Endodermal cell (in vitro differentiated cells): ENCODE measurements around the gene TPRA1. TPM values are rescaled to one million over a fixed set of nuclear protein-coding genes. Genes with fewer than 3 reads are reported as not detected.

Experiments used
- DNase-seq: peaks from one replicate; pipeline ENCODE4 v3.0.0-alpha.2; 2017
- H3K27ac ChIP-seq: 2 replicates; pipeline ENCODE4 v1.5.1; 2013; ENCODE audit warnings: mild to moderate bottlenecking, low read depth, low read length, moderate library complexity
- H3K27me3 ChIP-seq: 2 replicates; pipeline ENCODE4 v1.6.1; 2013; ENCODE audit warnings: mild to moderate bottlenecking, low read length, moderate library complexity; ENCODE audit not compliant: insufficient read depth, control insufficient read depth, poor library complexity, severe bottlenecking
- H3K36me3 ChIP-seq: 2 replicates; pipeline ENCODE4 v1.7.0; 2013; ENCODE audit warnings: mild to moderate bottlenecking, low read length, moderate library complexity; ENCODE audit not compliant: control insufficient read depth, insufficient read depth
- H3K4me1 ChIP-seq: one replicate; pipeline ENCODE4 v1.7.0; 2013; ENCODE audit warnings: low read length; ENCODE audit not compliant: control insufficient read depth, insufficient read depth
- H3K4me3 ChIP-seq: 2 replicates; pipeline ENCODE4 v1.5.1; 2013; ENCODE audit warnings: mild to moderate bottlenecking, low read length, moderate library complexity
- H3K9ac ChIP-seq: 2 replicates; pipeline ENCODE4 v1.6.1; 2013; ENCODE audit warnings: mild to moderate bottlenecking, low read length, moderate library complexity; ENCODE audit not compliant: poor library complexity, severe bottlenecking; ENCODE audit errors: extremely low read depth
- H3K9me3 ChIP-seq: 2 replicates; pipeline ENCODE4 v1.6.1; 2013; ENCODE audit warnings: mild to moderate bottlenecking, low read length, moderate library complexity; ENCODE audit not compliant: control insufficient read depth
- H3K27ac Mint-ChIP-seq: 2 replicates; pipeline ENCODE4 v1.8.0; 2020; ENCODE audit warnings: mixed read lengths
- H3K27me3 Mint-ChIP-seq: 2 replicates; pipeline ENCODE4 v1.8.0; 2021; ENCODE audit warnings: mild to moderate bottlenecking, mixed read lengths; ENCODE audit not compliant: insufficient read depth
- H3K36me3 Mint-ChIP-seq: 2 replicates; pipeline ENCODE4 v1.8.0; 2020; ENCODE audit warnings: low read depth, mixed read lengths
- H3K4me1 Mint-ChIP-seq: 2 replicates; pipeline ENCODE4 v1.8.0; 2020; ENCODE audit warnings: mixed read lengths
- H3K4me3 Mint-ChIP-seq: 2 replicates; pipeline ENCODE4 v1.8.0; 2020; ENCODE audit warnings: mild to moderate bottlenecking, moderate library complexity, mixed read lengths
- H3K9me3 Mint-ChIP-seq: 2 replicates; pipeline ENCODE4 v1.8.0; 2020; ENCODE audit warnings: mild to moderate bottlenecking, mixed read lengths
- CTCF ChIP-seq: fragments of 200-600 bp; sonication (generic); conservative IDR thresholded peaks from 2 replicates; pipeline ENCODE4 v1.5.0; 2021; ENCODE audit warnings: antibody characterized with exemption, mild to moderate bottlenecking
- WGBS, 2 experiments: methylation state at CpG; one replicate each; pipeline versions ENCODE4 v1.1.5 to v1.1.7; 2013; ENCODE audit warnings: missing lambda C conversion rate in 2 of 2, mixed read lengths in 1 of 2; ENCODE audit not compliant: insufficient coverage in 1 of 2, insufficient read length in 1 of 2; 5-methylcytosine and 5-hydroxymethylcytosine counted together
- total RNA-seq, 2 donors: library from RNA; stranded (reverse); fragmentation: NEBNext Ultra II Directional in 1 of 2; extraction: Animal tissue kit (Norgen Biotek cat#: 25700) in 1 of 2; gene quantifications; 2 replicates in 1 of 2; 3 replicates in 1 of 2; pipeline ENCODE4 v1.2.1, GENCODE V29; 2021

TPRA1 gene
- total RNA-seq, 2 donors from 2014 or later, result 22.9 TPM

- Histone ChIP-seq H3K9me3 (no peaks in the 10 kb centered on the region), H3K4me3 (no peak overlapping the region), H3K4me1 (no peaks in the 10 kb centered on the region), H3K27ac (no peak overlapping the region), H3K9ac (no peak overlapping the region), H3K36me3 (peaks cover 42% of the 10 kb centered on the region), H3K27me3 (peaks cover 15% of the 10 kb centered on the region)
- Mint-ChIP-seq H3K9me3 (no peaks in the 10 kb centered on the region), H3K27ac (no peak overlapping the region), H3K4me3 (no peak overlapping the region), H3K4me1 (no peaks in the 10 kb centered on the region), H3K36me3 (peaks cover 48% of the 10 kb centered on the region), H3K27me3 (peaks cover 17% of the 10 kb centered on the region)
- no peak for DNase-seq
- 92 to 93% methylated on average over 5 to 11 of the region's 11 CpGs for WGBS, 2 experiments
- no peak for TF ChIP-seq CTCF
Observed at GRCh38 chr3:127622031-127622430, 31.5 kb upstream of the TPRA1 start.

GRCh38 chr3:127620637-127621375 lies 30.3 kb upstream of the TPRA1 start:
- DNase-seq, result no peak
- Histone ChIP-seq H3K4me3 (no peak overlapping the region), H3K9ac (no peak overlapping the region), H3K36me3 (peaks cover 45% of the 10 kb centered on the region), H3K4me1 (no peaks in the 10 kb centered on the region), H3K9me3 (no peaks in the 10 kb centered on the region), H3K27me3 (peaks cover 2% of the 10 kb centered on the region), H3K27ac (no peak overlapping the region)
- H3K4me3 Mint-ChIP-seq, result no peak overlapping the region
- 95 to 98% methylated on average over 26 to 32 of the region's 32 CpGs for WGBS, 2 experiments
- no peaks in the 10 kb centered on the region for H3K4me1 Mint-ChIP-seq
- H3K27ac Mint-ChIP-seq, result no peak overlapping the region
- no peaks in the 10 kb centered on the region for H3K9me3 Mint-ChIP-seq
- peaks cover 60% of the 10 kb centered on the region for H3K36me3 Mint-ChIP-seq
- peaks cover 5% of the 10 kb centered on the region for H3K27me3 Mint-ChIP-seq
- TF ChIP-seq CTCF, result no peak

- H3K36me3 Mint-ChIP-seq, result peaks cover 73% of the 10 kb centered on the region
- no peak overlapping the region for H3K4me3 ChIP-seq
- WGBS, 2 experiments, result 96 to 97% methylated on average over 9 to 11 of the region's 11 CpGs
Observed at GRCh38 chr3:127618891-127619290, 28.4 kb upstream of the TPRA1 start.

More at GRCh38 chr3:127618891-127619290, 28.4 kb upstream of the TPRA1 start:
- no peaks in the 10 kb centered on the region for H3K27me3 Mint-ChIP-seq
- no peak overlapping the region for H3K27ac ChIP-seq
- H3K4me3 Mint-ChIP-seq, result no peak overlapping the region
- no peaks in the 10 kb centered on the region for H3K9me3 Mint-ChIP-seq
- no peaks in the 10 kb centered on the region for H3K4me1 ChIP-seq
- no peak for TF ChIP-seq CTCF
- H3K36me3 ChIP-seq, result peaks cover 64% of the 10 kb centered on the region
- H3K27me3 ChIP-seq, result no peaks in the 10 kb centered on the region
- peak overlapping the region; percentile 21 for H3K27ac Mint-ChIP-seq
- no peaks in the 10 kb centered on the region for H3K9me3 ChIP-seq
- no peaks in the 10 kb centered on the region for H3K4me1 Mint-ChIP-seq
- H3K9ac ChIP-seq, result no peak overlapping the region
- no peak for DNase-seq
